SW480 (cell line): Measurements from ENCODE around the gene RTN4RL1.

Experiments
- DNase-seq: peaks from one replicate; pipeline ENCODE4 v3.0.0-alpha.2; 2016; ENCODE audit warnings: low spot score

The RTN4RL1 gene

GRCh38 chr17:2059547-2060384 lies 34.6 kb upstream of the RTN4RL1 start:
- no peak for DNase-seq

GRCh38 chr17:2058586-2059546 lies 33.7 kb upstream of the RTN4RL1 start:
- no peak for DNase-seq

- no peak for DNase-seq
Observed at GRCh38 chr17:2057760-2058585, 32.8 kb upstream of the RTN4RL1 start.

GRCh38 chr17:2057175-2057759 lies 32.1 kb upstream of the RTN4RL1 start:
- DNase-seq: no peak

GRCh38 chr17:2056206-2057174 lies 31.4 kb upstream of the RTN4RL1 start:
- no peak for DNase-seq

- DNase-seq: no peak
Observed at GRCh38 chr17:2055292-2056205, 30.4 kb upstream of the RTN4RL1 start.

- DNase-seq: peak; percentile 84
Observed at GRCh38 chr17:2054512-2055291, 29.6 kb upstream of the RTN4RL1 start, which contains the start of gene HIC1. Gene HIC1 (plus strand): TSS chr17:2055103. CDS start chr17:2056691, 1,588 bp downstream.

- no peak for DNase-seq
Observed at GRCh38 chr17:2054262-2054511, 29.1 kb upstream of the RTN4RL1 start.

GRCh38 chr17:2053380-2054261 lies 28.5 kb upstream of the RTN4RL1 start:
- DNase-seq: peak; percentile 62

GRCh38 chr17:2051933-2052559 lies 26.9 kb upstream of the RTN4RL1 start:
- no peak for DNase-seq

- DNase-seq: peak; percentile 29
Observed at GRCh38 chr17:2051061-2051932, 26.2 kb upstream of the RTN4RL1 start.

- peak; percentile 68 for DNase-seq
Observed at GRCh38 chr17:2050300-2051060, 25.3 kb upstream of the RTN4RL1 start.

GRCh38 chr17:2049333-2050299 lies 24.5 kb upstream of the RTN4RL1 start:
- DNase-seq: peak; percentile 77

GRCh38 chr17:2048805-2049204 lies 23.7 kb upstream of the RTN4RL1 start:
- DNase-seq: no peak
